ENCODE data around the gene CD300A.

CD300A gene

GRCh38 chr17:74477411-74477810 lies 11.0 kb downstream of the CD300A start:
- POLR2A ChIA-PET: no interaction called here
- Histone ChIP-seq H3K36me3 (ENCODE audit: control insufficient read depth in 2 of 2, insufficient read depth in 1 of 2, low read length in 2 of 2) (no peaks in the 10 kb centered on the region), H3K27ac (ENCODE audit: extremely low read depth, low read depth, low read length) (no peak overlapping the region), H3K4me3 (ENCODE audit: low read depth, low read length) (no peak overlapping the region), H3K9me3 (ENCODE audit: control insufficient read depth, insufficient read depth, low read depth, low read length) (no peaks in the 10 kb centered on the region), H3K4me1 (ENCODE audit: control insufficient read depth, insufficient read depth, low read length) (no peaks in the 10 kb centered on the region)
- CTCF ChIA-PET: interaction anchor here (1.5 kb wide), 1 partner anchor 20 kb away, joined by 7 read pairs; no protein-coding TSS in a partner anchor
- TF ChIP-seq IKZF3 (tag by site-specific recombination; IDR thresholded peaks at IDR 0.05): no peak
- TF ChIP-seq GLIS1 (tag by site-specific recombination; IDR thresholded peaks at IDR 0.05): peak; percentile 24; the same call in 1 of the 2 replicates

GRCh38 chr17:74478420-74479100 lies 12.1 kb downstream of the CD300A start:
- Histone ChIP-seq H3K27ac (ENCODE audit: extremely low read depth, low read depth, low read length) (no peak overlapping the region), H3K4me1 (ENCODE audit: control insufficient read depth, insufficient read depth, low read length) (no peaks in the 10 kb centered on the region), H3K36me3 (ENCODE audit: control insufficient read depth in 2 of 2, insufficient read depth in 1 of 2, low read length in 2 of 2) (no peaks in the 10 kb centered on the region), H3K9me3 (ENCODE audit: control insufficient read depth, insufficient read depth, low read depth, low read length) (no peaks in the 10 kb centered on the region), H3K4me3 (ENCODE audit: low read depth, low read length) (no peak overlapping the region)
- POLR2A ChIA-PET: no interaction called here
- TF ChIP-seq ZNF701 (tag by site-specific recombination; IDR thresholded peaks at IDR 0.05): no peak
- no peak for TF ChIP-seq ZNF121 (tag by site-specific recombination; IDR thresholded peaks at IDR 0.05)
- peak; percentile 27; the same call in 1 of the 2 replicates for TF ChIP-seq ZNF664 (tag by site-specific recombination; IDR thresholded peaks at IDR 0.05)
- CTCF ChIA-PET: interaction anchor here (0.6 to 2.1 kb wide), 4 partner anchors 13 to 99 kb away, joined by 4 to 9 read pairs (median 4); no protein-coding TSS in a partner anchor

DNA sequence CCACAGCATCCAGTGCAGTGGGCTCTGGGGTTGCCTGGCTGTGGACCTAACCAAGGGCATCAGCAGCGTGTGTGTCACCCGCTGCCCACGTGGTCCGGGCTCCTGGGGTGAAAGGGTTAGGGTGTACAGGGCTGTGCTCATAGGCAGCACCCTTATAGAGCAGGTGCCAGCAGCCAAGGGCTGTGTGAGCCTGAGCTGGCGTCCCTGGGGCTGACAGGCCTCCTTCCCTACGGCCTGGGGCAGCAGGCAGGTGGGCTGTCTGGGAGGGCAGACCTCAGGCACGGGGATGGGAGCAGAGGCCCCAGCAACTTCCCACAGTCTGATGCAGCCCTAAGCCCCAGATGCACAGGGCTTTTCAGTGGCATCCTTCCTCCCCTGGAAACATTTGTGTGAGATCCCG lies 13.9 kb downstream of the CD300A start:
- no peak overlapping the region for H3K27ac ChIP-seq (ENCODE audit: extremely low read depth, low read depth, low read length)
- POLR2A ChIA-PET: no interaction called here
- CTCF ChIA-PET: interaction anchor here (0.6 to 2.1 kb wide), 6 partner anchors 11 to 112 kb away, joined by 3 to 9 read pairs (median 6); partner anchors contain the start of gene GPR142
- no peaks in the 10 kb centered on the region for H3K9me3 ChIP-seq (ENCODE audit: control insufficient read depth, insufficient read depth, low read depth, low read length)
- no peak overlapping the region for H3K4me3 ChIP-seq (ENCODE audit: low read depth, low read length)
- TF ChIP-seq ZNF138 (tag by site-specific recombination; IDR thresholded peaks at IDR 0.05; ENCODE audit: borderline replicate concordance) (no peak), ZBTB48 (tag by site-specific recombination; IDR thresholded peaks at IDR 0.05) (no peak), ZNF146 (tag by site-specific recombination; IDR thresholded peaks at IDR 0.05) (no peak), YY2 (tag by site-specific recombination; IDR thresholded peaks at IDR 0.05) (no peak), ZNF521 (tag by site-specific recombination; IDR thresholded peaks at IDR 0.05) (no peak), ZNF10 (tag by site-specific recombination; IDR thresholded peaks at IDR 0.05) (no peak), ZNF555 (tag by site-specific recombination; conservative IDR thresholded peaks at IDR 0.05) (no peak), ZNF280C (tag by site-specific recombination; IDR thresholded peaks at IDR 0.05) (no peak), ZNF514 (tag by site-specific recombination; IDR thresholded peaks at IDR 0.05) (no peak), ZSCAN18 (tag by site-specific recombination; IDR thresholded peaks at IDR 0.05) (no peak), HOXD13 (CRISPR knock-in tag; IDR thresholded peaks at IDR 0.05; ENCODE audit: borderline replicate concordance) (no peak), ZNF843 (tag by site-specific recombination; IDR thresholded peaks at IDR 0.05) (no peak), ZNF610 (tag by site-specific recombination; IDR thresholded peaks at IDR 0.05; ENCODE audit: borderline replicate concordance) (no peak), ZNF629 (tag by site-specific recombination; IDR thresholded peaks at IDR 0.05) (no peak), ZBTB20 (tag by site-specific recombination; IDR thresholded peaks at IDR 0.05) (no peak)
- TF ChIP-seq, protein P1, sequence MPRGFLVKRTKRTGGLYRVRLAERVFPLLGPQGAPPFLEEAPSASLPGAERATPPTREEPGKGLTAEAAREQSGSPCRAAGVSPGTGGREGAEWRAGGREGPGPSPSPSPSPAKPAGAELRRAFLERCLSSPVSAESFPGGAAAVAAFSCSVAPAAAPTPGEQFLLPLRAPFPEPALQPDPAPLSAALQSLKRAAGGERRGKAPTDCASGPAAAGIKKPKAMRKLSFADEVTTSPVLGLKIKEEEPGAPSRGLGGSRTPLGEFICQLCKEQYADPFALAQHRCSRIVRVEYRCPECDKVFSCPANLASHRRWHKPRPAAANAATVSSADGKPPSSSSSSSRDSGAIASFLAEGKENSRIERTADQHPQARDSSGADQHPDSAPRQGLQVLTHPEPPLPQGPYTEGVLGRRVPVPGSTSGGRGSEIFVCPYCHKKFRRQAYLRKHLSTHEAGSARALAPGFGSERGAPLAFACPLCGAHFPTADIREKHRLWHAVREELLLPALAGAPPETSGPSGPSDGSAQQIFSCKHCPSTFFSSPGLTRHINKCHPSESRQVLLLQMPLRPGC (tag by site-specific recombination; IDR thresholded peaks at IDR 0.05): no peak
- TF ChIP-seq, protein P2, sequence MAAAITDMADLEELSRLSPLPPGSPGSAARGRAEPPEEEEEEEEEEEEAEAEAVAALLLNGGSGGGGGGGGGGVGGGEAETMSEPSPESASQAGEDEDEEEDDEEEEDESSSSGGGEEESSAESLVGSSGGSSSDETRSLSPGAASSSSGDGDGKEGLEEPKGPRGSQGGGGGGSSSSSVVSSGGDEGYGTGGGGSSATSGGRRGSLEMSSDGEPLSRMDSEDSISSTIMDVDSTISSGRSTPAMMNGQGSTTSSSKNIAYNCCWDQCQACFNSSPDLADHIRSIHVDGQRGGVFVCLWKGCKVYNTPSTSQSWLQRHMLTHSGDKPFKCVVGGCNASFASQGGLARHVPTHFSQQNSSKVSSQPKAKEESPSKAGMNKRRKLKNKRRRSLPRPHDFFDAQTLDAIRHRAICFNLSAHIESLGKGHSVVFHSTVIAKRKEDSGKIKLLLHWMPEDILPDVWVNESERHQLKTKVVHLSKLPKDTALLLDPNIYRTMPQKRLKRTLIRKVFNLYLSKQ (tag by site-specific recombination; IDR thresholded peaks at IDR 0.05; ENCODE audit: borderline replicate concordance): no peak
- no peaks in the 10 kb centered on the region for H3K36me3 ChIP-seq (ENCODE audit: control insufficient read depth in 2 of 2, insufficient read depth in 1 of 2, low read length in 2 of 2)
- no peaks in the 10 kb centered on the region for H3K4me1 ChIP-seq (ENCODE audit: control insufficient read depth, insufficient read depth, low read length)
